Keratinocyte (primary cell): ENCODE measurements around the gene MICAL1.

Source experiments
- CTCF ChIP-seq, 3 experiments: IDR thresholded peaks in 1 of 3; conservative IDR thresholded peaks in 1 of 3; optimal IDR thresholded peaks in 1 of 3; 2 replicates in 2 of 3; 3 replicates in 1 of 3; pipeline versions ENCODE3 to v1.5.1; 2011; ENCODE audit warnings: low read length in 3 of 3, mild to moderate bottlenecking in 3 of 3, moderate library complexity in 2 of 3, control low read depth in 1 of 3, inconsistent platforms in 1 of 3; ENCODE audit not compliant: insufficient read depth in 2 of 3; ENCODE audit errors: extremely low read depth in 1 of 3
- EZH2 ChIP-seq: IDR thresholded peaks from one replicate; pipeline ENCODE4 v1.6.1; 2012; ENCODE audit warnings: inconsistent platforms, mild to moderate bottlenecking, low read length, moderate library complexity

GRCh38 chr6:109460161-109460829 is 4.7 kb upstream of the MICAL1 start:
- TF ChIP-seq CTCF (optimal IDR thresholded peaks at IDR 0.05 in 1 of 3, IDR thresholded peaks at IDR 0.05 in 1 of 3, conservative IDR thresholded peaks at IDR 0.05 in 1 of 3; ENCODE audit: extremely low read depth in 1 of 3, insufficient read depth in 2 of 3, low read length in 3 of 3) (no peak), EZH2 (no peak)
